Stimulated activated CD8-positive, alpha-beta memory T cell treated with anti-CD3 and anti-CD28 coated beads, Interleukin-12 subunit alpha, Interleukin-12 subunit beta, amount 100 ng/mL, for 24 hours (primary cell): ENCODE measurements around the gene MBP.

Experiments
- DNase-seq: peaks from one replicate; pipeline ENCODE4 v3.0.0-alpha.2; 2020; ENCODE audit errors: extremely low read depth

The MBP gene

DNA sequence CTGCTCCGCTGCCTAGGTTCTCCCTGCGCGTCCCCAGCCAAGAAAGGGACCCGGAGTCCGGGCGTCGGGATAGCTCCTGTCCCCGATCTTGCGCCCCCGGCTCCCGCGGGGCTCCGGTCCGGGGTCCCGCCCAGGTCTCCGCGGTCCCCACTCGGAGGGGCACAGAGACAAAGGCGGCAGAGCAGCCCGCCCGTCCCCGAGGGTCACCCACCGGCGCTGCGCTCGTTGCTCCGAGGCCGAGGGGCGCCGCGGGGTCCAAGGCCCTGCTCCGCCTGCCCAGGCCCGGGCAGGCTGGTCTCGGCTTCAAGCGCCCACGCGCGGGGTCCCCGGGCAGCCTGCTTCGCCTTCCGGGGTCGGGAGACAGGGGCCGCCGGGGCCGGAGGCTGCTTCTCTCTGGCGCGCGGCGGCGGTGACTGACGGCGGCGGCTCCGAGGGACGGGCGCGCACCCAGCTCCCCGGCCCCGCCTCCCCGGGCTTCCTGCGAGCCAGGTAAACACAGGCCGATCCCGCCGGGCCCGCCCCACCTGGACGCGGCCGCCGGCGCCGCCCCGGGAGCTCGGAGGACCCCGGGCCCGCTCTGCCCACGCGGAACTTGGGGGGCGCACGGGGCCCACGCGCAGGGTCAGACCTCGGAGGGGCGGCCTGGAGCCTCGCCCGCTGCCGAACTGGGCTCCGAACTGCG, at the start of gene MBP:
MBP (minus strand) TSS at position 415 of the 682 bp plus-strand sequence. CDS start 27,522 bp downstream, outside the sequence.
- no peak for DNase-seq

- DNase-seq, result no peak
These were observed 49.5 kb upstream of the MBP start for GRCh38 chr18:77181950-77182707.

DNA sequence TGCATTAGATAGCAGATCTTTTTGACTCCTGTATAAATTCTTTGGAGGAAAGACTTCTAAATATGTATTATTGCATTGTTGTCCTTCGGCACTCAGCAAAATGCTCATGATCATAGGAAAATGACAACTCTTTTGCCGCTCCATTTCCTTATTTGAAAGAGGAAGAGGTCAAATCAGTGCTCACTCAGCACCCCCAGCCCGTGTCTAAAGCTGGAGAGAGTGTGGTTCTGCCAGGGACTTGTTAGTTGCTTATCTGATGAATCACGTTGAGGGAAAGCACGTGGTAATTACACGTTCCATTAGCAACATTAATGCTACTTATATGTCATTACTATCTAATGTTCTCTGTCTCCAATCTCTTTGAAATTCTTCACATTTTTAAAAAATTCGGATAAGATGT, 46.0 kb upstream of the MBP start:
- DNase-seq, result no peak

- no peak for DNase-seq
These were observed 44.4 kb upstream of the MBP start for GRCh38 chr18:77177009-77177408.

GRCh38 chr18:77173275-77174030, 40.9 kb upstream of the MBP start:
- DNase-seq, result no peak

GRCh38 chr18:77170890-77171410, 38.4 kb upstream of the MBP start:
- DNase-seq, result no peak

GRCh38 chr18:77168811-77169311, 36.3 kb upstream of the MBP start:
- no peak for DNase-seq

DNA sequence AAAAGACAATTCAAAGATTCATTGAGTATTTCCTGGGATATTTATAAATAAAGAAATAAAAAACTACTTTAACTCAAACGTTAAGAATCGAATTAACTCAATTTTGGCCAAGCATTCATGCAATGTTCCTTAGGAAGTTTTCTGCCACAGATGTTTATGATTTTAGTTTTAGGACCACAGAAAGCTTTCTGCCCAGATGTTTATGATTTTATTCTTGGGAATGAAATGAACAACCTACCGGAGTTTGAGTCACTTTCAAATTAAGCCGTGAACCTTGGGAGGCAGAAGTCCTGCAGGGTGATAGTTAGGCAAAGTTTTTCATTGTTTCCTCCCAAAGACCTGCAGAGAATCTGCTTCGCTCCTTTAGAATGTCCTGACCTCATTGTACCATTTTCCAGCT, 34.7 kb upstream of the MBP start:
- DNase-seq, result no peak

DNA sequence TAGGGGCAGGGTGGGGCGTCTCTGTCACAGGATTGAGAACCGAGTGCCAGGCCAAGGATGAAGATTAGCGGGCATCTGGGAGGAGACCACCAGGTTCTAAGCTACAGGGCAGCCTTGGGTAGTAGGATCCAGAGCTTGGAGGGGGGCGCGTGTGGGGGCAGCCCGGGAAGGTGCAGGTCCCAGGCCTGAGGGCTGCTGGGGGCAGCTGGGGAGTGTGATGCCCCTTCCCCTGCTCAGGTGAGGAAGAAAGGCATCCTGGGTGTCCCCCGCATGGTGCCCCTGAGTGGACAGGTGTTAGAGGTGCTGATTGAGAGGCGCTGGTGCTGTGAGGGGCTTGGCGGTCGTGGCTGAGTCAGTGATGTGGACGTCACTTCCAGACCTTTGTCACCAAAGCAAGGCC, 33.9 kb upstream of the MBP start:
- DNase-seq, result no peak

DNA sequence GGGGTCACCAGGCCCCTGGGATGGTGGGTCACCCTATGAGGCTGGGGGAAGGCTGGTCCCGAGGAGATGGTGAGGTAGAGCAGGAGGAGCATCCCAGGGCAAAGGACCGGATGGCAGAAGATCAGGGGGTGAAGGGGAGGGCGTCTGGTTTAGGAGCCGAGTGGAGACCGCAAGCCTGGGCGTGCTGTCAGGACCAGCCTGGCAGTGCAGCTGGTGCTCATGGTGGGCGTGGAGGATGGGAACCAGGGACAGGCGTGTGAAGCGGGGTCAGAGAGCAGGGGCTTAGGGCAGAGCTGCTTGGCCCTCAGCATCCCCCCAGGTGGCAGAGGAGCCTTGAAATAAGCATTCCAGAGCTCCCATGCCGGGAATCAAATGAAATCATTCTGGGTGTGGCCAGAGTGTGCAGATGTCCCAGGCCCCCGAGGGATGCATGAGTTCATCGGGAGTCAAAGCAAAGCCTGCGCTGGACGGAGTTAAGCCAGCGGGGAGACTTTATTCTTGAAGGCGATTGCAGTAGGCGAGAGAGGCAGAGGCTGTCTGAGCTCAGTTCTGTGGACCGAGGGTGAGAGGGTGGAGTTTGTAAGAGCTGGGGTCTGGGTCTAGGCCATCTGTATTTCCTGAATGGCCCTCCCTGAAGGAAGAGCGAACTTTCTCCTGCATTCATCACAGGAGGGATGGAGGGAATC, 33.1 kb upstream of the MBP start:
- no peak for DNase-seq

DNA sequence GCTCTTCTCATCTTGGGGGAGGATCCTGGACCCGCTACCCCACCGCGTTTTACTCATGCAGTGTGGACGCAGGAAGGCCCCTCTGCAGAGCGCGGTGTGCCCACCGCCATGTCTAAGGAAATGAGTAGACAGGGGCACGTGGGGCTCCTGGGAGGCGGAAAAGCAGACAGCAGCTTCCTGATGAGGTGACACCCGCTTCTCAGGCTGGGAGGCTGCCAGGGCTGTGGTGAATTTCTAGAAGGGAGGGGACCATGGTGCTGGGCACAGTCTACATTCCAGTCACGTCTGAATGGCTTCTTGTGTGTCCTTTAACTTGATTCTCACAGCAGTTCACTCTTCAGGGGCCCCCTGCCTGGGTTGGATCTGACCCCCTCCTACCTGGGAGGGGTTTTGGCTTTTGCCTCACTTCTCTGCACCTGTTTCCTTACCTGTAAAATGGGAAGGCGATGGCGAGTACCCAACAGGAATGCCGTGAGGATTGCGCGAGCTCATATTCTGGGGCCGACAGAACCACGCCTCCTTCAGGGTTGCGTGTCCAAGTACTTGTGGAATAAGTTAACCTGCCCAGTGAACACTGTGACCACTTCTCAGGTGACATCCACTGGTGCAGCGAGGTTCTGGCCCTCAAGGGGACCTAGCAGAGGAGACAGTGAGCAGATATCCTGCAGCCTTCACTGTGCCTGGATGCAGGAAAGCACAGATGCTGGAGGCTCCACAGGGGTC, 32.3 kb upstream of the MBP start:
- no peak for DNase-seq

GRCh38 chr18:77164026-77164425, 31.4 kb upstream of the MBP start:
- no peak for DNase-seq

GRCh38 chr18:77162580-77162979, 30.0 kb upstream of the MBP start:
- no peak for DNase-seq

DNA sequence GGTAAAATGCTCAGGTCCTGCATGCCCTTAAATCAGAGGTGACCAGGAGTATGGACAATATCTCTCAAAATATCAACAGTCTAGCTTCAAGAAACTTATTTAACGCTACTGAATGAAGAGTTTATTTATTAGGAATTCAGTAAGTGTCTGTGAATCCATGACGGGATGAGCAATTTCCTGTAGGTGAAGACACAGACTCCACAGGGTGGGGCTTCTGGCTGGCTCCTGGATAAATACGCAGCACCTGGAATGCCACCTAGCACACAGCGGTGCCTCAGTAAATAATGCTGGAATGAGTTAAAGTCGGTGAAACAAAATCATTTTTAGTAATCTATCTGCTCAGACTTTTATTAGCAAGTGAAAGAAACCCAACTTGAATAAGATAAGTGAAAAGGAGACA, 29.4 kb upstream of the MBP start:
- DNase-seq, result no peak

DNA sequence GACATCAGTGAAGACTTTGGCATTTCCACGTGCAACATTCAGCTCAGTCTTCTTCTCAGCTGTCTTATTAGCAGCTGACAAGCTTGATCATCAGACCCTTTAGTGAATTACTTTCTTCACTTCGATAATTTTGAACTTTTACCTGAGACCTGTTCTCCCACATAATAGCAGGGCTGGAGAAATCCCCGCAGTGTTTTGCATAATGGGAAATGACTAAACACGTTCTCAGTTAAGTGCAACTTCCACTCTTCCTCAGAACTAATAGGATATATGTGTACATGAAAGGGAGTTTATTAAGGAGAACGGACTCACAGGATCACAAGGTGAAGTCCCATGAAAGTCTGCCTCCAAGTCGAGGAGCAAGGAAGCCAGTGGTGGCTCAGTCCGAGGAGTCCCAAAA, 28.8 kb upstream of the MBP start:
- DNase-seq, result no peak

GRCh38 chr18:77160515-77160914, 27.9 kb upstream of the MBP start:
- no peak for DNase-seq

DNA sequence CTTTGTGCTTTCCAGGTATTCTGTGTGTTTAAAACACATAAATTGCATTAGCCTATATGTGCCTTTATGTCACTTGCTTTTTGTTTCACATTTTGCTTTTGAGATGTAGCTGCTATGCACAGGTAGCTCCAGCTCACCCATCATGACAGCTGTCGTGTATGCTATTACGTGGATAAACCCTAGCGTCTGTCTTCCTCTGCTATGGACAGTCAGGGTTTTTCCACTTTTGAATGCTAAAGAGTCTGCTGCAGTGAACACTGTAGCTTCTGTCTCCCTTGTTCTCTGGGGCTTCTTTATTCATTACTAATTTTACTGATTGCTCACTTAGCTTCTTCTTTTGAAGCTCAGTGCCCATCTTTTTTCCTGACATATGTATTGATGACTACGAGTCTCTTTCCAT, 24.7 kb upstream of the MBP start:
- DNase-seq, result no peak

GRCh38 chr18:77155031-77155430, 22.4 kb upstream of the MBP start:
- DNase-seq, result no peak

DNA sequence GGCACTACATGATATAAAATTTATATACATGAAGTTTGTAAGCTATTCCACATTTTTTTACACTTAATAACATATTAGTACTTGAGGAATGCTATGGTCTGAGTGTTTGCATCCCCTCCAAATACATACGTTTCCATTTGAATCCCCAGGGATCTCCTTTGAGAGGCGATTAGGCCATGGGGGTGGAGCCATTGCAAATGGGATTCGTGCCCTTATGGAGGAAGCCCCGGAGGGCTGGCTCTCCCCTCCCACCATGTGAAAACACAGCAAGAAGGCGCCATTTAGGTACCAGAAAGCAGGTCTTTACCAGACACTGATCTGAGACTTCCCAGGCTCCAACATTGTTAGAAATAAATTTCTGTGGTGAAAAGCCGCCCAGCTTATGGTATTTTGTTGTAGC, 20.8 kb upstream of the MBP start:
- DNase-seq, result no peak

GRCh38 chr18:77151772-77152520, 19.4 kb upstream of the MBP start:
- DNase-seq, result no peak
